ENCODE results near the gene MKNK2. TPM values are rescaled to one million over a fixed set of nuclear protein-coding genes. Genes with fewer than 3 reads are reported as not detected.

The MKNK2 gene
- 52.0 to 74.0 TPM (median 72.3 TPM) in 5 replicates for total RNA-seq (2022; extraction: Qiagen RNA extraction)

GRCh38 chr19:2050991-2051772 is at the start of gene MKNK2:
Gene MKNK2 (minus strand): TSS chr19:2051244. CDS start chr19:2050851, 393 bp downstream.

GRCh38 chr19:2096480-2097202 is 45.6 kb upstream of the MKNK2 start, which contains the start of gene IZUMO4:
Gene IZUMO4 (plus strand): TSS chr19:2096915. CDS start chr19:2096946, 31 bp downstream.

GRCh38 chr19:2096034-2096479 is 45.0 kb upstream of the MKNK2 start, which contains the start of gene MOB3A:
Gene MOB3A (minus strand): TSS chr19:2096326. CDS start chr19:2078560, 17,766 bp downstream.

DNA sequence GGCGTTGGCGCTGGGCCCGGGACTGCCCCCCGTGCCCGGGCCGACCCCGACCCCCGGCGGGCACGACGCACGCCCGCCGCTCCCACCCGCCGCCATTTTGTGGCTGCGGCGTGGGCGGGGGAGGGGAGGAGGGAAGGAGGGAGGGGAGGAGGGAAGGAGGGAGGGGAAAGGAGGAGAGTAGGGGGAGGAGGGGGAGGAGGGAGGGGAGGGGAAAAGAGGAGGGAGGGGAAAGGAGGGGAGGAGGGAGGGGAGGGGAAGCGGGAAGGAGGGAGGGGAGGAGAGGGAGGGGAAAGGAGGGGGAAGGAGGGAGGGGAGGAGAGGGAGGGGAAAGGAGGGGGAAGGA is 35.5 kb downstream of the MKNK2 start, which contains the start of gene BTBD2:
Gene BTBD2, minus strand, starts transcription at position 107 of the 343 bp plus-strand sequence. Its CDS starts 11 bp downstream, at position 96.

Other genes with a start within 250 kb of the MKNK2 start
- 2.6 to 3.6 TPM (median 3.3 TPM) in 5 replicates for gene ATP8B3, start 239.0 kb downstream of the MKNK2 start, total RNA-seq (2022; extraction: Qiagen RNA extraction)
- gene REXO1, start 202.8 kb downstream of the MKNK2 start, total RNA-seq (2022; extraction: Qiagen RNA extraction), result 18.4 to 20.5 TPM (median 19.5 TPM) in 5 replicates
- gene KLF16, start 187.7 kb downstream of the MKNK2 start, total RNA-seq (2022; extraction: Qiagen RNA extraction), result 19.6 to 31.8 TPM (median 26.9 TPM) in 5 replicates
- 21.2 to 37.9 TPM (median 35.0 TPM) in 5 replicates for gene ABHD17A, start 165.7 kb downstream of the MKNK2 start, total RNA-seq (2022; extraction: Qiagen RNA extraction)
- 2.7 to 6.1 TPM (median 4.6 TPM) in 5 replicates for gene ADAT3, start 145.8 kb downstream of the MKNK2 start, total RNA-seq (2022; extraction: Qiagen RNA extraction)
- 44.5 to 80.6 TPM (median 53.3 TPM) in 5 replicates for gene SCAMP4, start 145.8 kb downstream of the MKNK2 start, total RNA-seq (2022; extraction: Qiagen RNA extraction)
- gene CSNK1G2, start 110.1 kb downstream of the MKNK2 start, total RNA-seq (2022; extraction: Qiagen RNA extraction), result 37.9 to 49.6 TPM (median 45.6 TPM) in 5 replicates
- gene BTBD2, start 35.5 kb downstream of the MKNK2 start, total RNA-seq (2022; extraction: Qiagen RNA extraction), result 35.7 to 46.5 TPM (median 41.7 TPM) in 5 replicates
- gene MOB3A, start 45.1 kb upstream of the MKNK2 start, total RNA-seq (2022; extraction: Qiagen RNA extraction), result 13.6 to 17.6 TPM (median 13.7 TPM) in 5 replicates
- gene IZUMO4, start 45.7 kb upstream of the MKNK2 start, total RNA-seq (2022; extraction: Qiagen RNA extraction), result 0.36 to 0.90 TPM (median 0.56 TPM) in 5 replicates
- 70.5 to 85.8 TPM (median 77.8 TPM) in 5 replicates for gene AP3D1, start 100.3 kb upstream of the MKNK2 start, total RNA-seq (2022; extraction: Qiagen RNA extraction)
- 11.3 to 16.1 TPM (median 14.8 TPM) in 5 replicates for gene DOT1L, start 112.7 kb upstream of the MKNK2 start, total RNA-seq (2022; extraction: Qiagen RNA extraction)
- gene PLEKHJ1, start 185.1 kb upstream of the MKNK2 start, total RNA-seq (2022; extraction: Qiagen RNA extraction), result 42.8 to 59.8 TPM (median 56.8 TPM) in 5 replicates
- 64.6 to 72.8 TPM (median 68.5 TPM) in 5 replicates for gene SF3A2, start 185.6 kb upstream of the MKNK2 start, total RNA-seq (2022; extraction: Qiagen RNA extraction)
- 8.0 to 17.1 TPM (median 14.7 TPM) in 5 replicates for gene AMH, start 198.1 kb upstream of the MKNK2 start, total RNA-seq (2022; extraction: Qiagen RNA extraction)
- 0.18 to 0.90 TPM (median 0.75 TPM) in 5 replicates for gene JSRP1, start 205.2 kb upstream of the MKNK2 start, total RNA-seq (2022; extraction: Qiagen RNA extraction)
- 0.09 to 0.18 TPM (median 0.14 TPM) in 5 replicates for gene PEAK3, start 230.9 kb upstream of the MKNK2 start, total RNA-seq (2022; extraction: Qiagen RNA extraction)